Fibroblast of pulmonary artery (primary cell): Measurements from ENCODE around the gene NUP210.

ENCODE experiments used
- DNase-seq: peaks from one replicate; pipeline ENCODE4 v3.0.0-alpha.2; 2010; ENCODE audit warnings: low read depth
- H3K4me3 ChIP-seq: replicated peaks from 2 replicates; pipeline ENCODE4 v1.5.1; 2011; ENCODE audit warnings: low read depth, mild to moderate bottlenecking, control low read depth, low read length, moderate library complexity
- TF ChIP-seq, protein P1 (sequence below): IDR thresholded peaks from 2 replicates; pipeline ENCODE4 v1.5.1; 2011; ENCODE audit warnings: mild to moderate bottlenecking, control low read depth, low read length, inconsistent platforms; ENCODE audit errors: missing control alignments

NUP210 gene

DNA sequence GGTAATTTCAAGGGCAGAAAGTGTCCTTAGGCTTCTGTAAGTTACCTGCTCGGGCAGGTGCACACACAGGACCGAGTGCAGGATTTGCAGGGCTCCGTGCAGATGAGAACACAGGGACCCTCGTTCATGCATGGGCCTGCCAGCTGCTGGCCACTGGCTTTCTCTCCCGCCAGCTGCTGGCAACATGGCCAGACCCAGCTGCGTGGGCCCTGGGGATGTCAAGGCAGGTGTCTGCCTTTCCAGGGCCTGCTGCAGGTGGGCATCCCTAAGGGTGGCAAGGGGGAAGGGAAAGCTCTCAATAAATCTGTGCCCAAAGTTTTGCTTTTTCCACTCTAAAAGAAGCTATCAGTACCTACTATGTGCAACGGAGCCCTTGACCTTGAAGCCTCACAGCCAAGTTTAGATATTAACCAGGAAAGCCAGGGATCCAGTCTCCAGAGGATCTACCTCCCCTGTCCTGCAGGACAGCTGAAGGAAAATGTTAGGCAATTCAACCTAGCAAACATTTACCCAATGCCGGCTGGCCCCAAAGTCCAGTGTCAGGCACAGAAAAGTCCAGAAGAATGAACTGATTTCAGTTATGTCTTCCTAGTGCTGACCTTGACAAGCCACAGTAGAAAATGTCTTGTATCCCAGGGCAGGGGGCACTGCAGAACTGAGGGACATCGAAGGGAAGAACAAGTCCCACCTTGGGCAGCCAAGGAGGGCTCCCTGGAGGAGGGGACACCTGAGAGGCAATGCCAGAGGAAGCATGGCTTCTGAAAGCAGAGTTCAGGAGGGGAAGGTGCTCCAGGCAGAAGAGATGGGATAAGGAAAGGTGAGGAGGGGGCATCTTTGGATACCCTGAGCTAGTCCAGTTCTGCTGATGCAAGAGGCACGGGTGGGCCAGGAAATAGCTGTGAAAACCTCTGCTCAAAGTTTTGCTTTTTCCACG is 26.4 kb downstream of the NUP210 start:
- H3K4me3 ChIP-seq, result no peak overlapping the region
- TF ChIP-seq, protein P1, sequence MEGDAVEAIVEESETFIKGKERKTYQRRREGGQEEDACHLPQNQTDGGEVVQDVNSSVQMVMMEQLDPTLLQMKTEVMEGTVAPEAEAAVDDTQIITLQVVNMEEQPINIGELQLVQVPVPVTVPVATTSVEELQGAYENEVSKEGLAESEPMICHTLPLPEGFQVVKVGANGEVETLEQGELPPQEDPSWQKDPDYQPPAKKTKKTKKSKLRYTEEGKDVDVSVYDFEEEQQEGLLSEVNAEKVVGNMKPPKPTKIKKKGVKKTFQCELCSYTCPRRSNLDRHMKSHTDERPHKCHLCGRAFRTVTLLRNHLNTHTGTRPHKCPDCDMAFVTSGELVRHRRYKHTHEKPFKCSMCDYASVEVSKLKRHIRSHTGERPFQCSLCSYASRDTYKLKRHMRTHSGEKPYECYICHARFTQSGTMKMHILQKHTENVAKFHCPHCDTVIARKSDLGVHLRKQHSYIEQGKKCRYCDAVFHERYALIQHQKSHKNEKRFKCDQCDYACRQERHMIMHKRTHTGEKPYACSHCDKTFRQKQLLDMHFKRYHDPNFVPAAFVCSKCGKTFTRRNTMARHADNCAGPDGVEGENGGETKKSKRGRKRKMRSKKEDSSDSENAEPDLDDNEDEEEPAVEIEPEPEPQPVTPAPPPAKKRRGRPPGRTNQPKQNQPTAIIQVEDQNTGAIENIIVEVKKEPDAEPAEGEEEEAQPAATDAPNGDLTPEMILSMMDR, result no peak
- no peak for DNase-seq

DNA sequence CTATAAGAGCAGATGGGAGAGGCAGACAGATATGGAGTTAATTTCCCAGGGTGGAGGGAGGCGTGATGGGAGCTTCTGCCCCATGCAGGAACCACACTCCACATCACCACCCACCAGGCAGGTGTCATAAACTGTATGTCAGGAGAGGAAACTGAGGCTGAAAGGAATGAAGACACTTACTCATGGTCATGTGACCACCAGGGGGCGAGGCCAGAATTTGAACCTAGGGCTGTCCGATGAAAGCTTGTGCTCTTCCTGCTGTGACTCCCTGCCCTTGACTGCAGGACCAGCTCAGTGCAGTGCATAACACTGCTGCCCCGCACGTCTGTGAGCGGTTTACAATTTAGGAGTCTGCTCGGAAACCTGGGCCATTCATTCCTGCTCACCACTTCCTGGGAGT is 28.8 kb downstream of the NUP210 start:
- no peak overlapping the region for H3K4me3 ChIP-seq
- TF ChIP-seq, protein P1, result no peak
- DNase-seq, result no peak

DNA sequence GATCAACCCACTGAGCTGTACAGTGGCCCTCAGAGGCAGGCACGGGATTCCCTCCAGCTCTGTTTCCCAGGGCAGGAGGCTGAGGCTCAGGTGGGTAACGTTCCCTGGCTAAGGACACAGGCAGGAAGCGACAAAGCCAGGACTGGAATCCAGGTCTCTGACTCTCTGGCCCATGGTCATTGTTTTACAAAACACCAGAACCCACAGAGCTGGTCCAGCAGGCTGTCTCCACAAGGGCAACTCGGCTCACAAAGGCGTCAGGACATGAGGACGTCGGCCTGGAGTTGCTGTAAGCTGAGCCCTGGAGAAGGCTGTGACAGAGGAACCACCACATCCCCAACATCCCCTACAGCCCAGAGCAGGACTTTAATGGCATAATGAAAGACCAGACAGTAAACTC is 30.7 kb downstream of the NUP210 start:
- TF ChIP-seq, protein P1, result no peak
- DNase-seq, result no peak
- H3K4me3 ChIP-seq, result no peak overlapping the region

DNA sequence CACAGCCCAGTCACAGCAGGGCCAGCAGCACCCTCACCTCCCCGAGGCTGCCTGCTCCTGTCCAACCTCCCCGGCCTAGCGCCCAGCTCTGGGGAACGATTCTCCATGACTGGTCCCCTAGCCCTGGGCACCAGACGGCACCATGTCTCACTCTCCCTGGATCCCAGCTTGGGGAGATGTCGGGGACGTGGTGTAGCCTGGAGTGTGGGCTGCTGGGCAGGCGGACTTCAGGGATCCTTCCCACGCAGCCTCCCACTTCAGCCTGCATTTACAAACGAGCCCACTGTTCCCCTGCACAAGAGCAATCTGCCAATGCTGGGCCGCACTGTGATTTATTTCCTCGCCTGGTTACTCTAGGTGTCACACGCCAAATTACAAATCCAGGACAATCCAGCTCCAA is 31.3 kb downstream of the NUP210 start:
- no peak overlapping the region for H3K4me3 ChIP-seq
- DNase-seq, result no peak
- TF ChIP-seq, protein P1, result no peak

DNA sequence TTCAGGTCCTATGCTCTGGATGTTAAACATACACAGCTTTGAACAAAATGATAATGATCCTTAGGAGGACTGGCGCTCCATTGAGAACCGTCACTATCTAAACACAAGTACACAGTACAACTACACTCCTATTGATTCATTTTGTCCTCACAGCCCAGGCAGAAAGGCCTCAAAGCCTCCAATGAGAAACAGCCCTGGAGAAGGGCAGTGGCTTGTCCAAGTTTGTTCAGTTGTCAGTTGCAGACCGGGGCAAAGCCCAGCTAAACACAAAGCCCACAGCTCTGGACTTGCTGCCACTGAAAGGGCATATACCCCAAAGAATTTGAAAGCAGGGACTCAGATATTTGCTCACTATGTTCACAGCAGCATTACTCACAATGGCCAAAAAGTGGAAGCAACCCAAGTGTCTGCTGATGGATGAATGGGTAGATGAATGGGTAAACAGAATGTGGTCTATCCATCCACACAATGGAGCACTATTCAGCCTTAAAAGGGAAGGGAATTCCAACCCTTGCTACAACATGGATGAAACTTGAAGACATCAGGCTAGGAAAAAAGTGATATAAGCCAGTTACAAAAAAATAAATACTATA is 34.7 kb downstream of the NUP210 start:
- no peak for DNase-seq
- H3K4me3 ChIP-seq, result no peak overlapping the region
- TF ChIP-seq, protein P1, result no peak

DNA sequence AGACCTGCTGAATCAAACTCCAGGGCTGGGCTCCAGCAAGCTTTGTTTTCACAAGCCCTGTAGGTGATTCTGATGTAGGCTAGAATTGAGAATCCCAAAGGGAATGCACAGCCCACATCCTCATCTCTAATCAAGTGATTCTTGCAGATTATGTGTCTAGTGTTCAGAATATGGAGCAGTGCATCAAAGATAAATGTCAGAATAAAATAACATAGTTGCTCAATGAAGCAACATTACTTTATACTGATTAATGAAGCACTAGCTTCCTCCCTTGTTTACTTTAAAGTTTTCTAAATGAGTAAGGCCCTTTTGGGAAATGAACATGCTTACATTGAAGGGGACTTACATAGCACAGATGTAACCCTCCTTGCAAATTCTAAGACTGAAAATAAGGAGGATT is 39.2 kb downstream of the NUP210 start:
- no peak overlapping the region for H3K4me3 ChIP-seq
- TF ChIP-seq, protein P1, result no peak
- no peak for DNase-seq
